OCI-LY7 (cell line): ENCODE measurements around the gene LRRC75A. TPM values are rescaled to one million over a fixed set of nuclear protein-coding genes. Genes with fewer than 3 reads are reported as not detected.

Experiments used
- BruUV-seq: library from RNA; stranded (reverse); fragments of 400-500 nt; replicated peaks from 2 replicates; lab custom pipeline; 2021; lab: Mats Ljungman, UMichigan
- CTCF ChIA-PET: fragments of 300-600 bp; sonication (Branson Sonifier 250); formaldehyde crosslinking; loops from one replicate; lab custom pipeline; 2022; ENCODE audit warnings: antibody characterized with exemption; ENCODE audit not compliant: unreplicated experiment; lab: Charles Lee
- POLR2A ChIA-PET: fragments of 300-600 bp; sonication (Branson Sonifier 250); formaldehyde crosslinking; loops from one replicate; lab custom pipeline; 2022; ENCODE audit warnings: antibody characterized with exemption; lab: Charles Lee
- DNase-seq: peaks from one replicate; pipeline ENCODE4 v3.0.0-alpha.2; 2015; ENCODE audit warnings: low spot score
- H2AFZ ChIP-seq: fragments of 200-600 bp; sonication (generic), shearing (Covaris generic); 2 replicates; pipeline ENCODE4 v1.6.1; 2014; ENCODE audit warnings: mild to moderate bottlenecking, antibody characterized with exemption, low read length, moderate library complexity
- H3K27ac ChIP-seq: fragments of 200-600 bp; sonication (generic); 2 replicates; pipeline ENCODE4 v1.5.1; 2014; ENCODE audit warnings: mixed run types, low read depth, mild to moderate bottlenecking, moderate library complexity, low read length, inconsistent platforms; ENCODE audit not compliant: poor library complexity, severe bottlenecking
- H3K36me3 ChIP-seq: fragments of 200-600 bp; sonication (generic); 2 replicates; pipeline ENCODE4 v1.6.1; 2014; ENCODE audit warnings: mild to moderate bottlenecking, antibody characterized with exemption, low read length, moderate library complexity, mixed read lengths; ENCODE audit not compliant: insufficient read depth
- H3K4me1 ChIP-seq: fragments of 200-600 bp; sonication (generic); 2 replicates; pipeline ENCODE4 v1.5.1; 2014; ENCODE audit warnings: mild to moderate bottlenecking, low read length; ENCODE audit not compliant: insufficient read depth, poor library complexity, severe bottlenecking
- H3K4me2 ChIP-seq: fragments of 200-600 bp; sonication (generic); 2 replicates; pipeline ENCODE4 v1.6.1; 2014; ENCODE audit warnings: mild to moderate bottlenecking, low read length
- H3K4me3 ChIP-seq: fragments of 200-600 bp; sonication (generic); 2 replicates; pipeline ENCODE4 v1.5.1; 2014; ENCODE audit warnings: mild to moderate bottlenecking, low read depth, low read length; ENCODE audit not compliant: poor library complexity, severe bottlenecking
- H3K79me2 ChIP-seq: fragments of 200-600 bp; sonication (generic); 2 replicates; pipeline ENCODE4 v1.6.1; 2016; ENCODE audit warnings: low read depth, mild to moderate bottlenecking, low read length, moderate library complexity, mixed read lengths; ENCODE audit not compliant: insufficient read depth
- H3K9me2 ChIP-seq: fragments of 200-600 bp; sonication (generic); 2 replicates; pipeline ENCODE4 v1.6.1; 2016; ENCODE audit warnings: mild to moderate bottlenecking, low read length, mixed read lengths; ENCODE audit not compliant: insufficient read depth
- H3K9me3 ChIP-seq: fragments of 200-600 bp; sonication (generic); 2 replicates; pipeline ENCODE4 v1.6.1; 2014; ENCODE audit warnings: mild to moderate bottlenecking, mixed run types, low read length, mixed read lengths
- H4K20me1 ChIP-seq: fragments of 200-600 bp; sonication (generic); 2 replicates; pipeline ENCODE4 v1.6.1; 2014; ENCODE audit warnings: mild to moderate bottlenecking, antibody characterized with exemption, low read length, moderate library complexity, mixed read lengths; ENCODE audit not compliant: insufficient read depth
- EZH2phosphoT487 ChIP-seq: fragments of 200-600 bp; sonication (generic); IDR thresholded peaks from 2 replicates; pipeline ENCODE4 v1.6.1; 2018; ENCODE audit warnings: low read depth, borderline replicate concordance, mild to moderate bottlenecking, mixed run types, antibody characterized with exemption, low read length, moderate library complexity, mixed read lengths
- intact Hi-C: fragments of 100-400 bp; cut with micrococcal nuclease; formaldehyde crosslinking; loops from one replicate; pipeline ENCODE4 v1.10.0; 2022; ENCODE audit not compliant: unreplicated experiment
- total RNA-seq, 2 experiments: library from RNA; depleted of rRNA in 1 of 2; stranded (reverse); fragments of >200 nt in 1 of 2; shearing (Covaris generic) in 1 of 2; gene quantifications; 2 replicates each; pipeline ENCODE4 v1.2.3, GENCODE V29; 2014 to 2022
- TF ChIP-seq, protein P1 (sequence below): fragments of 200-600 bp; sonication (generic); conservative IDR thresholded peaks from 2 replicates; pipeline ENCODE4 v1.5.1; 2014; ENCODE audit warnings: mild to moderate bottlenecking, antibody characterized with exemption, low read length, moderate library complexity, mixed read lengths

LRRC75A gene
- total RNA-seq, 2 experiments from 2014 or later = not detected

GRCh38 chr17:16507918-16508533 is 16.0 kb upstream of the LRRC75A start:
- POLR2A ChIA-PET = no interaction called here
- Histone ChIP-seq H3K4me3 (no peak overlapping the region), H3K9me3 (no peaks in the 10 kb centered on the region), H4K20me1 (no peaks in the 10 kb centered on the region), H2AFZ (no peak overlapping the region), H3K27ac (no peak overlapping the region), H3K79me2 (no peaks in the 10 kb centered on the region), H3K36me3 (no peaks in the 10 kb centered on the region), H3K4me1 (peaks cover 6% of the 10 kb centered on the region), H3K9me2 (no peaks in the 10 kb centered on the region), H3K4me2 (no peak overlapping the region)
- DNase-seq = no peak
- TF ChIP-seq, protein P1, sequence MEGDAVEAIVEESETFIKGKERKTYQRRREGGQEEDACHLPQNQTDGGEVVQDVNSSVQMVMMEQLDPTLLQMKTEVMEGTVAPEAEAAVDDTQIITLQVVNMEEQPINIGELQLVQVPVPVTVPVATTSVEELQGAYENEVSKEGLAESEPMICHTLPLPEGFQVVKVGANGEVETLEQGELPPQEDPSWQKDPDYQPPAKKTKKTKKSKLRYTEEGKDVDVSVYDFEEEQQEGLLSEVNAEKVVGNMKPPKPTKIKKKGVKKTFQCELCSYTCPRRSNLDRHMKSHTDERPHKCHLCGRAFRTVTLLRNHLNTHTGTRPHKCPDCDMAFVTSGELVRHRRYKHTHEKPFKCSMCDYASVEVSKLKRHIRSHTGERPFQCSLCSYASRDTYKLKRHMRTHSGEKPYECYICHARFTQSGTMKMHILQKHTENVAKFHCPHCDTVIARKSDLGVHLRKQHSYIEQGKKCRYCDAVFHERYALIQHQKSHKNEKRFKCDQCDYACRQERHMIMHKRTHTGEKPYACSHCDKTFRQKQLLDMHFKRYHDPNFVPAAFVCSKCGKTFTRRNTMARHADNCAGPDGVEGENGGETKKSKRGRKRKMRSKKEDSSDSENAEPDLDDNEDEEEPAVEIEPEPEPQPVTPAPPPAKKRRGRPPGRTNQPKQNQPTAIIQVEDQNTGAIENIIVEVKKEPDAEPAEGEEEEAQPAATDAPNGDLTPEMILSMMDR = no peak
- TF ChIP-seq EZH2phosphoT487 = no peak
- CTCF ChIA-PET = no interaction called here
- intact Hi-C loops = no loop called here
- no TSS peak for BruUV-seq

- no peak overlapping the region for H3K4me2 ChIP-seq
- H3K79me2 ChIP-seq = no peaks in the 10 kb centered on the region
- intact Hi-C loops = no loop called here
- no TSS peak for BruUV-seq
- no peak for DNase-seq
- H3K27ac ChIP-seq = no peak overlapping the region
- no peak for TF ChIP-seq EZH2phosphoT487
- TF ChIP-seq, protein P1 = no peak
- no peaks in the 10 kb centered on the region for H3K9me2 ChIP-seq
- no peak overlapping the region for H2AFZ ChIP-seq
- ChIA-PET POLR2A (no interaction called here), CTCF (interaction anchor here (0.9 kb wide), 1 partner anchor 29 kb away, joined by 3 read pairs; no protein-coding TSS in a partner anchor)
- H3K4me1 ChIP-seq = no peaks in the 10 kb centered on the region
- H4K20me1 ChIP-seq = no peaks in the 10 kb centered on the region
- no peaks in the 10 kb centered on the region for H3K36me3 ChIP-seq
- no peaks in the 10 kb centered on the region for H3K9me3 ChIP-seq
- no peak overlapping the region for H3K4me3 ChIP-seq
Observed at GRCh38 chr17:16506188-16506587, 14.2 kb upstream of the LRRC75A start.

DNA sequence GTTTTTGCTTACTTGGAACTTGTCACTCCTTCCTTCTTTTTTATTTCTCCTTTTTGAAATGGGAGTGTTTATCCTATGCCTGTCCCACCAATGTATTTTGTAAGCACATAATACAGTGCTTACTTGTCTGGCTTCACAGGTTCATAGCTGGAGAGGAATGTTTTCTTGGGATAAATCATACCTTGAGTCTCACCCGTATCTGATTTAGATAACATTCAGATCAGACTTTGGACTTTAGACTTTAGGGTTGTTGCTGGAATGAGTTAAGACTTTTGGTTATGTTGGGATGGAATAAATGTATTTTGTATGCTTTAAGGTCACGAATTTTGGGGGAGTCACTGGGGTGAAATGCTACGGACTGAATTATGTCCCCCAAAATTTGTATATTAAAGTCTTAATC is 13.0 kb upstream of the LRRC75A start:
- H4K20me1 ChIP-seq = no peaks in the 10 kb centered on the region
- no TSS peak for BruUV-seq
- no peaks in the 10 kb centered on the region for H3K9me3 ChIP-seq
- H3K9me2 ChIP-seq = no peaks in the 10 kb centered on the region
- CTCF ChIA-PET = no interaction called here
- H3K27ac ChIP-seq = no peak overlapping the region
- intact Hi-C loops = no loop called here
- no peak overlapping the region for H3K4me2 ChIP-seq
- H2AFZ ChIP-seq = no peak overlapping the region
- no peak for DNase-seq
- no peaks in the 10 kb centered on the region for H3K79me2 ChIP-seq
- H3K4me1 ChIP-seq = no peaks in the 10 kb centered on the region
- TF ChIP-seq, protein P1 = no peak
- no peak for TF ChIP-seq EZH2phosphoT487
- H3K4me3 ChIP-seq = no peak overlapping the region
- no peaks in the 10 kb centered on the region for H3K36me3 ChIP-seq
- POLR2A ChIA-PET = no interaction called here
